NCI-H1694 (cell line): ENCODE measurements around the gene PDCD6IP.
A peak's percentile ranks its signal among the peaks of the same experiment; 100 is the strongest.
"Not testable (repeated sequence)": the region's sequence is repeated elsewhere in the genome, so short reads cannot be mapped to it uniquely, and the experiment has no call there.

ENCODE experiments used
- DNase-seq: peaks from one replicate; lab custom pipeline; 2025; lab: John Stamatoyannopoulos, UW

Gene PDCD6IP, protein sequence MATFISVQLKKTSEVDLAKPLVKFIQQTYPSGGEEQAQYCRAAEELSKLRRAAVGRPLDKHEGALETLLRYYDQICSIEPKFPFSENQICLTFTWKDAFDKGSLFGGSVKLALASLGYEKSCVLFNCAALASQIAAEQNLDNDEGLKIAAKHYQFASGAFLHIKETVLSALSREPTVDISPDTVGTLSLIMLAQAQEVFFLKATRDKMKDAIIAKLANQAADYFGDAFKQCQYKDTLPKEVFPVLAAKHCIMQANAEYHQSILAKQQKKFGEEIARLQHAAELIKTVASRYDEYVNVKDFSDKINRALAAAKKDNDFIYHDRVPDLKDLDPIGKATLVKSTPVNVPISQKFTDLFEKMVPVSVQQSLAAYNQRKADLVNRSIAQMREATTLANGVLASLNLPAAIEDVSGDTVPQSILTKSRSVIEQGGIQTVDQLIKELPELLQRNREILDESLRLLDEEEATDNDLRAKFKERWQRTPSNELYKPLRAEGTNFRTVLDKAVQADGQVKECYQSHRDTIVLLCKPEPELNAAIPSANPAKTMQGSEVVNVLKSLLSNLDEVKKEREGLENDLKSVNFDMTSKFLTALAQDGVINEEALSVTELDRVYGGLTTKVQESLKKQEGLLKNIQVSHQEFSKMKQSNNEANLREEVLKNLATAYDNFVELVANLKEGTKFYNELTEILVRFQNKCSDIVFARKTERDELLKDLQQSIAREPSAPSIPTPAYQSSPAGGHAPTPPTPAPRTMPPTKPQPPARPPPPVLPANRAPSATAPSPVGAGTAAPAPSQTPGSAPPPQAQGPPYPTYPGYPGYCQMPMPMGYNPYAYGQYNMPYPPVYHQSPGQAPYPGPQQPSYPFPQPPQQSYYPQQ

DNA sequence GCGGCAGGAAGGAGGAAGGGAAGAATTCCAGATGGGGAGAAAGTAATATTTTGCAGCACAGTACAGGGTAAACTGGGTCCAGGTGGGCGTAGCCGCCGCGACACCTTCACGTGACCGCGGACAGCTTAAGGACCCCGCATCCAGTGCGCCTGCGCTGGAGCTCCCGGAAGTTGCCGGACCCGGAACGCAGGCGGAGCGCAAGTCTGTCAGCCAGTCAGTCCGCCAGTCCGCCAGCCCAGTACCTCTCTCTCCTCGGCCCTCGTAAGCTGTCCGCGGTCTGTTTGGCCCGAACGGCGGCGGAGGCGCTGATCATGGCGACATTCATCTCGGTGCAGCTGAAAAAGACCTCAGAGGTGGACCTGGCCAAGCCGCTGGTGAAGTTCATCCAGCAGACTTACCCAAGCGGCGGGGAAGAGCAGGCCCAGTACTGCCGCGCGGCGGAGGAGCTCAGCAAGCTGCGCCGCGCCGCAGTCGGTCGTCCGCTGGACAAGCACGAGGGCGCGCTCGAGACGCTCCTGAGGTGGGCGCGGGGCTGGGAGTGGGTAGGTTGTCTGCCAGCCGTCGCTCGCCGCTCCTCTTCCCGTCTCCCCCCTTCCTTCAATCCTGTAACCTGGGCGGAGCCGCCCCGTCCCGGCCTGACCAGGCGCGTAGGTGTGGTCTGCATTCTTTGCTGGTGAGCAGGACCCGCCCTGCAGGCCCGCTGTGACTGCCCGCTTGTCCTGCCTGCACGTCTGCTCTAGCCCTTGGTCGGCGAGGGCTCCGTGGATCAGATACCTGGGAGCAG lies at the start of gene PDCD6IP:
PDCD6IP (plus strand) TSS at position 213 of the 784 bp plus-strand sequence; CDS start at position 312, 99 bp downstream.
- DNase-seq, result no peak

DNA sequence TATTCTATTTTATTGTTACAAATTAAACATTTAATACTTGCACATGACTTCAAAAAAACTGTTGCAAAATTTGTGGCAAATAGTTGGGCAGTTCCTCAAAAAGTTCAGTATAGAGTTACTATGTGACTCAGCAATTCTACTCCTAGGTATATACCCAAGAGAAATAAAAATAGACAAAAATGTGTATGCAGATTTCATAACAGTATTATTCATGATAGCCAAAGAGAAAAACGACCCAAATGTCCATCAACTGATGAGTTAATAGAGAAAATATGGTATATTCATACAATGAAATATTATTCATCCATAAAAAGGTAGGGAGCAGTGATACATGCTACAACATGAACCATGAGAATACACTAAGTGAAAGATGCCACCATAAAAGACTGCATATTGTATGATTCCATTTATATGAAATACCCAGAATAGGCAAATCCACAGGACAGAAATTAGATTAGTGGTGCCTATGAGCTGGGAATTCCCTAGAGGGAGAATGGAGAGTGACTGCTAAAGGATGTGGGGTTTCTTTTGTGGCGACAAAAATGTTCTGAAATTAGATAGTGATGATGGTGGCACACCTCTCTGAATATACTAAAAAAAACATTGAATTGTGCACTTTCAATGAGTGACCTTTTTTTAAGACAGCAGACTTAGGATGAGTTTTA lies 48.8 kb upstream of the PDCD6IP start:
- DNase-seq, result no peak

DNA sequence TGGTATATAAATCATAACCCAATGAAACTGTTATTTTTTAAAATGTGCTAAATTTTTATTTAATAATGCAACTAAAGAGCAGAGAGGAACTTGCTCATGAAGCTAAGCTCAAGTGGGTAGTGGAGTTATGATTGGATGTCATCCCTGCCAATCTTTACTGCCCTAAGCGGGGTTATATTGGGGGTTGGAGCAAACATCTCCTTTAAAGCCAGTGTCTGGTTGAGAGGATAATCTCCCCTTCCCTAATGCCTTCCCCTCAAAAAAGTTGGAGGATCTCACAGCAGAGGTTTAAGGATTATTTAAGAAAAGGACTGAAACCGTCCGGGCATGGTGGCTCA lies 48.2 kb upstream of the PDCD6IP start:
- DNase-seq, result no peak

DNA sequence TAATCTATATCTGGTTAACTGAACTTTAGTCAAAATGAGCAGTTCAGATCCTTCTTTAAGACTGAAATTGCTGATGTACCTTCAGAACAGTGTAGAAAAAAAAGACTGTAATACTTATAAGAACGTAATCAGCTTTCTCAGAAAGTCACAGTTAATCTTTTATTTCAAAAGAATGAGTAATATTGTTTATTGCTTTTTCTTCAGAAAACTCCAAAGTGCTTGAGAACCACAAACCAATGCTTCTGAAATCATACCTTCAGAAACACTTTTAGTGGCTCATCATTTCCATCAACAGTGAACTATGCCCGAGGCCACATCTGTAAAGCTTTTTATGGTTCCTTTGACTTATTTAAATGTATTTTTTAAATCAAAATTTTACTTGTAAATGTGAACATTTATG lies 47.1 kb upstream of the PDCD6IP start:
- no peak for DNase-seq

DNA sequence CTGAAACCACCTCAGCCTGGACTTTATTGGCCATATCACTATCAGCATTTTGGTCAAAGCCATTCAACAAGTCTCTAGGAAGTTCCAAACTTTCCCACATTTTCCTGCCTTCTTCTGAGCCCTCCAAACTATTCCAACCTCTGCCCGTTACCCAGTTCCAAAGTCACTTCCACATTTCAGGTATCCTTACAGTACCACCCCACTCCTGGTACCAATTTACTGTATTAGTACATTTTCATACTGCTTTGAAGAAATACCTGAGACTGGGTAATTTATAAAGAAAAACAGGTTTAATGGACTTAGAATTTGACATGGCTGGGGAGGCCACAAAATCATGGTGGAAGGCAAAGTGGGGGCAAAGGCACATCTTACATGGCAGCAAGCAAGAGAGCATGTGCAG lies 44.0 kb upstream of the PDCD6IP start:
- DNase-seq, result not testable (repeated sequence)

DNA sequence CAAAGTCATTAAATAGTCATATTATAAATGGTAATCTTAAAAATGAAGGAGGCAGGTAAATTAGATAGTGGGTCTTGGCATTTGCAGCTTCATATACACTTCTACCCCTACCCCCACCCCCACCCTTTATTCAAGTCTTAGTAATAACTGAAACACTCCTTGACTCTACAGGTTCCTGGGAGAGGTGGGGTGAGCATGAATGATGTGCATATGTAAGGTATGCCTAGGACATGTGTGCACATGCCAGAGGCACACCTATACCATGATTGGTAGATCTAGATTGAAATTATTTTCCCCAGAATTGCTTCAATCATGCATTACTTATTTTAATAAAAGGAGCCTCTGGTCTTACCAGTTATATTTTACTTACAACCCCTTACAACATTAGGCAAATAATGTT lies 40.1 kb upstream of the PDCD6IP start:
- no peak for DNase-seq

DNA sequence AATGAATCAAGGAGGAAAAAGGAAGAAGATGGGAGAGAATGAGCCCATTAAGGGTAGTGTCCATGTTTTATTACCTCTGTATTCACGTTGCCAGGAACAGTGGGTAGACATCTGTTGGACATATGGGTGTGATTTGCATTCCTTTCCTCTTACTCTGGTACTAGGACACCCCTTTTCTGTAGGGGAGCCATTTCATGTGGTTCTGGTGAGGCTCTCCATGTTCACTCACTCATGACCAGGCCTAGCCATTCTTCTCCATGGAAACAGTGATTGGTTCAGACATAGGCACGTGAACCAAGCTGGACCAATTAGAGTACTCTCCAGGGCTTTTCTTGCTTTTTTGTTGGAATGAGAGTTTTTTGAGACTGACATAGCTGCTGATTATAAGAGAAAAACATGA lies 39.6 kb upstream of the PDCD6IP start:
- no peak for DNase-seq

DNA sequence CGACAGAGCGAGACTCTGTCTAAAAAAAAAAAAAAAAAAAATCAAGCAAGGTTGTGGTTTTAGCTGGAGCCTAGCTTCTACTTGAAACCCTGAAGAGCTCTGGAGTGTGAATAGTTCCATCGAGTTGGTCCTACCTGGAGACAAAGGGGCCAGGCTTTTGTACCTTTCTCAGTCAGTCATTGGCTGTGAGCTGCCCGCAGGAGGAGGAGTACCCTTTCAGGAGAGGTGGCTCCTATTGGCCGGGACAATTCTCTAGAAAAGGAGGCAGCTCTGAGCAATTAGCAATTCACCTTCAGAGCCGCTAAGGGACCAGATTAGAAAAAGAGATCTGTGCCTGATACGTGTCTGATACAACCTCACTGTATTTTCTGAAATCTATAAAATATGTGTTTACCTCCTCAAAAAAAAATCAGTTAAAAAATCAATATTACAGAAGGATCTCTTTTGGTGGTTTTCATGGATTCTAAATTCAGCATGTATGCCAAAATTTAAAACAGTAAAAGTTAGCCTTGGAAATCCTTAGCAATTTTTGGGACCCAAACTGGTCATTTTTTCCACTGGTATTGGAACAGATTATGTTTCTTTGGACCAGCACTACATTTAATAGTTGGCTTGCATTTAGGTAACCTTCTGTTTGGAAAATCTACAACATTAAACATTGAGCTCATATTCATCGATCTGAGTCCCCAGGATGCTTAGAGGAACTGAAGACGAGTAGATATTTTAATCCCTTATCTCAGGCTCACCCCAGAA lies 29.7 kb upstream of the PDCD6IP start:
- no peak for DNase-seq

DNA sequence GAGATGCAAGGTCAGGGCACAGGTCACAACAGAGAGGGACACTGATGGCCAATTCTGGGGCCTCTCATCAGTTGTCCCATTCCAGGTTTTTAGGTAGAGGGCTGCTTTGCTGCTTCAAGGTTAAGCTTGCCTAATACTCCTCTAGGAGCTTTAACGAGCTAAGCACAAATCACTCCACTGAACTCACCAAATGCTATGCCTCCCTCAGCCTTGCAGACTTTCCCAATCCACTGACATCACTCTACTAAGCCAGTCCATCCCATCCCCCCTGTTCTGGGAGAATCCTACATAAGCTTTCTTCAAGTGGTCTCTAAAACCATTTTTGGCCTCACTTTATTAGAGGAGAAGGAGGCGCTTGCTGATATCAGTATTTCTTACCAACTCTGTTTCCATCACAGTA lies 24.8 kb upstream of the PDCD6IP start:
- DNase-seq, result no peak

DNA sequence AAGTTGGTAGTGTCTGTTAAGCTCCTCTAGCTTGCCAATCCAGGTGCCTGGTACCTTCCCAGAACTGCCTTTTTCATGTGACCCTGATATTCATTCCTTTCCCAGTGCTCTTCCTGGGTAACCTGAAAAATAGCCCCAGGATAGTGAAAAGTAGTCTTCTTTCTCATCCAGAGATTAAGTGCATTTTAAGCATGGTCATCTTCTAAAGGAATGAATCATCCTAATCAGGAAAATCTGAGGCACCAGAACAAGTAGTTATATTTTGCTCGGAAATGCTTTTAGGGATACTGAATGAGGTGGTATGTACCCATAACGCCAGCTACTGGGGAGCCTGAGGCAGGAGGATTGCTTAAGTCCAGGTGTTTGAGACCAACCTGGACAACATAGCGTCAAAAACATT lies 23.1 kb upstream of the PDCD6IP start:
- no peak for DNase-seq

DNA sequence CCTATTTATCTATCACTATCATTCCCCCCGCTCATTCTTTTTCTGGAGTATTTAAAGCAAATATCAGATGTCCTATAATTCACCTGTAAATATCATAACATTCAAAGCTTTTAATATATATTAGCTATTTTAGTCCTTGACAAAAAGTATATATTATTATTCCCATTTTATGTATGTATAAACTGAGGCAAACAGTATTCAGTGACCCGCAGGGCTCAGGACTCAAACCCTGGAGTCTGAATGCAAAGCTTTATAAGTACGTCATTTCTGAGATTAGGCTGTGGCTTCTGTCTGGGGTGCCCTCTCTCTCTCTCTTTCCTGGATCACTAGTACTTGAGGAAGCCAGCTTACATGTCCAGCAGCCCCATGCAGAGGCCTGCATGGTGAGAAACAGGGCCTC lies 20.4 kb upstream of the PDCD6IP start:
- DNase-seq, result no peak

DNA sequence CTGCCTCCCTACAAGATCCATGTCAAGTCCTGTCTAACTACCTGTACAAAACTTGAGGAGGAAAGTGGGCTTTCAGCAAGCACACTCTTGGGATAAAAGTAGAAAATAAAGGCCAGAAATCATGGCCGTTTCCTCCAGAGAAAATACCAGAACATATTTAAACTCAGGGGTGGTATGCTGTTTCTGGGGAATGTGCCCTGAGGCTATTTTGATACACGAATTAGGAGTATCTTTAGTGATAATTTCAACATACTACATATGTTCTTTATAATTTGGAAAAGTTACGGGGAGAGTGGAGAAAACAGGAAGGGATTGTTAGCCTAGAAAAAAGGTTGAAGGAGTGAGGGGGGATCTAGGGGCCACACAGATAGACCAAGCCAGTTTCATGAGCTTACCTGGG lies 18.7 kb upstream of the PDCD6IP start:
- no peak for DNase-seq

DNA sequence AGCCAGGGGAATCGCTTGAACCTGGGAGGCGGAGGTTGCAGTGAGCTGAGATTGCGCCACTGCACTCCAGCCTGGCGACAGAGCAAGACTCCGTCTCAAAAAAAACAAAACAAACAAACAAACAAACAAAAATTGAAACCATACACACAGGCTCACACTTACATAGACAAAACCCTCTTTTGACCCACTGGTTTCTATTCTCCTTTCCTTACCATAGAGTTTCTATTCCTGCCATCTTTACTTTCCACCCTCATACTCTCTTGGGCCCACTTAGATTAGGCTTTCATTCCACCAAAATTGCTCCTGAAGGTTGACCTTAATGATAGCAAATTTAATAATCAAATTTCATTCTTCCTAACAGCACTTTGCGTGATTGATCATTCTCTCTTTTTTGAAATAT lies 17.0 kb upstream of the PDCD6IP start:
- not testable (repeated sequence) for DNase-seq

DNA sequence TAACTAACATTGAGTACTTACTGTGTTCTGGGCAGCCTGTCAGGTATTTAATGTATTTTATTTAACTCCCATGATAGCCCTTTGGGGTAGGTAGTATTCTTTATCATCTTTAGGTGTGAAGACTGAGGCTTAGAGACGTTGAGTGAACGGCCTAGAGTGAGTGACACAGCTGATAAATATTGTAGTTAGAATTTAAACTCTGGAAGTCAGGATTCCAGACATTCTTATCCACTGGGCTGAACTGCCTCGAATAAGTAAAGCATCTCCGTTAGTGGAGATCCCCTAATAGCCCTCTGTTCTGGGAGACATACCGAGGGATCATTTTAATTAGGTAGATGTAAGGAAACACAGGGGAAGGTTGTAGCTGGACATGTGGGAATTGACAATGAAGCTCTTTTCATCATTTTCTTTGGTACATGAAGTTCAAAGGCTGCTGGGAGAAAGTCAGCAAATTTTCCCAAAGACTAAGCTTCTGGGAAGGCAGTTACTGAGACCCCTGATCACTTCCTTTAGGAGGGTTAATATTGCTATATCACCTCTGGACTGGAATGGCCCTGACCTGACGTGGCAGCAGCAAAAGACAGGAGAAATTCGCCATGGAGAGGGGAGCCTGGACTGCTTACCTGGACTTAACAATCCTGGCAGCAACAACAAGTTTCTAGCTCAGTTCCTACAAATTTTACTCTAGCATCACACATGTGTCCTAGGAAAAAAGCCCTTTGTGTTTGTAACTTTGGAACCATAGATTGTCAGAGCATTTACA lies 11.7 kb upstream of the PDCD6IP start:
- no peak for DNase-seq

DNA sequence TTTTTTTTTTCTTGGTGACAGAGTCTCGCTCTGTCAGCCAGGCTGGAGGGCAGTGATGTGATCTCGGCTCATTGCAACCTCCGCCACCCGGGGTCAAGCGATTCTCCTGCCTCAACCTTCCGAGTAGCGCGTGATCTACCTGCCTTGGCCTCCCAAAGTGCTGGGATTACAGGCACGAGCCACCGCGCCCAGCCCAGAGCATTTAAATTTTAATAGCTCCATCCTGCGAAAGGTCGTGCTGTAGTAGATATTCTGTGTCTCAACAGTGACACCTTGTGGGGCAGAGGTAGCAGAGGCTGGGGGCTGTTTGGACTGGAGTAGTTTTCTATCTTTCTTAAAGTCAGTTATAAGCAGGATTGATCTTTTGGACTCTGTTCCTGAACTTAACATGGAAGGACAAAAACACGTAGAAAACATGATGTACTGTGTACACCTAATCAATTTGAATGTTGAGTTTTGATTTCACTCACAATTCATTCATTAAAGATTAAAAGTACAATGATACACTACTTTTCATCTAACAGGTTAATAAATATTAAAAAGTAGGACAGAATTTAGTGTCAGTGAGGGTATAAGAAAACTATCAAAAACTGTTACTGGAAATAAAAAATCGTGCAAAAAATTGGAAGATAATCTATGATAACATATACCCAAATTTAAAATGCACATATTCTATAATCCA lies 11.0 kb upstream of the PDCD6IP start:
- DNase-seq, result peak; percentile 14

DNA sequence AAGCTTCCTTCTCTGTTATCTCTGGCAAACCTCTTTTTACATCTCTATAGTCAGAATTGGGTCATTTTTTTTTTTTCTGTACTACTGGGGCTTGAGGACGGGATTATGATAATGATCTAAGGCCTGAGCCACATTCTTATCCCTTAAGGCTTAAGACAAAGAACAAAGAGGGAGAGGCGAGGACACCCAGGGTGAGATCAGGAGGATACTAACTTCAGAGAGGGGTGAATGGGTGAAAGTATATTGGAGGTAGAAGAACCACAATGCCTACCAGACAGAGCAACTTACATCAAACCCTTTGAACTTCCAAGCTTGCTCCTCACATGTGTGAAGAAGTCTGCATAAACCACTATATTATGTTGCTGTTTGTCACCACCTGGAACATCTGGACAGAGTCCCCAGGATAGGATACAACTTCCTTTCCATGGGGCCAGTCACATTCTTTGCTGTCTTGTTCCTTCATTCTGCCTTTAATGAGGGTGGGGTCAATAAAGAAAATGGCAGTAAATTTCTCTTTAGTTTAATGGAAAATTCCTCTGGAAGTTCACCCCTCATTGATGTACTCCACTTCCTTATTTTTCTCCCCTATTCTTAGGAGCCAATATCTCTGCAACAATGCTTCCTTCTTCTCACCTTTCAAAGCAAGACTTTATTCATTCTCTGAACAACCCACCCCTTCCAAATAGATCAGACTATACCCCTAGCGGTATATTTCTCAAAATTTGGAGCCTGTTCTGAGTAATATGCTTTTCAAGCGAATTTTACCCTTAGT lies 9.1 kb upstream of the PDCD6IP start:
- DNase-seq, result no peak

DNA sequence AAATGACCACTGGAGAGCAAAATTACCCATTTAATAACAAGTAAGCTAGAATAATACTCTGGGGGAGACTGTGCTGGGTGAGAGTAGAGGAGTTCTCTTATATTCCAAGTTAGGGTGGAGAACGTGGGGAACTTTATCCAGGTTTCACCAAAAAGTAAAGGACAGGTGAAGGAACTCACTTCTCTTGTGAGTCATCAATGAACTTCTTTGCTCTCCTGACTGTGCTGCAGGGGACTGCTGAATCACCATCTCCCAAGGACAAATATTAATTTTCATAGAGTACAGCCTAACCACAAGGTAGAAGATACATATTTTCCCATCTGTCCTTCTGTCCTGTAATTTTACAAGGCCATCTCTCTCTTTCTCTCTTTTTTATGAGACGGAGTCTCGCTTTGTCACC lies 8.3 kb upstream of the PDCD6IP start:
- no peak for DNase-seq

DNA sequence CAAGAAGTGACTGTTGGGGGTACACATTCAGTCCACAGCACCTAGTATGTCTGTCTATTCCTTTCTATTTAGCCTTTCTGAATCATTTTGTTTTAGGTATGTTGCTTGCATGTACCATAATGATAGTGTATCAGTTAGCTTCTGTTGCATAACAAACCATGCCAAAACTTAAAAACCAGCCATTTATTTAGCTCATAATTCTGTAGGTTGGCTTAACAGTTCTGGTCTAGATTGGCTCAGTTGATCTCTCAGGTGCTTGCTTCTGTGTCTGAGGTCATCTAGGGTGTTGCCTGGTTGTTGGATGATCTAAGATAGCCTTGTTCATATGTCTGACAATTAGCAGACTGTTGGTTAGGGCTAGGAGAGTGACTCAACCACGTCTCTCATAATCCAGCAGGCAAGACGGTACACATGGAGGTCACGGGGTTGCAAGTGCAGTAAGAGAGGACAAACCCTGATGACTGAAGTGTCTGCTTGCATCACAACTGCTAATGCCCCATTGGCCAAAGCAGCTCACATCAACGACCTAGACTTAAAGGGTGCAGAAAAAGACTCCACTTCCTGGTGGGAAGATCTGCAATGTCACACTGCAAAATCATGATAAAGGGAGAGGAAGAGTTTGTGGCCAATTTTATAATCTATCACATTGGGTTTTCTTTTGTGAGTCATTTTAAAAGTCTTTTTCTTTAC lies 6.8 kb upstream of the PDCD6IP start:
- DNase-seq, result no peak
